ENCODE results near the gene CAMK2D.

GRCh38 chr4:113711883-113712662, 49.5 kb downstream of the CAMK2D start:
- TF ChIP-seq POLR2AphosphoS5 (IDR thresholded peaks at IDR 0.05; ENCODE audit: low read depth, low read length) (no peak), TAF1 (IDR thresholded peaks at IDR 0.05; ENCODE audit: borderline replicate concordance, insufficient read depth, low read length) (no peak), REST (IDR thresholded peaks at IDR 0.05; ENCODE audit: insufficient read depth in 1 of 2, low read depth in 2 of 2, low read length in 2 of 2) (no peak)

Data from PFSK-1 (cell line).